ENCODE results near the gene PIGO. TPM values are rescaled to one million over a fixed set of nuclear protein-coding genes. Genes with fewer than 3 reads are reported as not detected.

Gene PIGO
- total RNA-seq, 2 experiments from 2014 or later: 22.8 to 23.7 TPM

DNA sequence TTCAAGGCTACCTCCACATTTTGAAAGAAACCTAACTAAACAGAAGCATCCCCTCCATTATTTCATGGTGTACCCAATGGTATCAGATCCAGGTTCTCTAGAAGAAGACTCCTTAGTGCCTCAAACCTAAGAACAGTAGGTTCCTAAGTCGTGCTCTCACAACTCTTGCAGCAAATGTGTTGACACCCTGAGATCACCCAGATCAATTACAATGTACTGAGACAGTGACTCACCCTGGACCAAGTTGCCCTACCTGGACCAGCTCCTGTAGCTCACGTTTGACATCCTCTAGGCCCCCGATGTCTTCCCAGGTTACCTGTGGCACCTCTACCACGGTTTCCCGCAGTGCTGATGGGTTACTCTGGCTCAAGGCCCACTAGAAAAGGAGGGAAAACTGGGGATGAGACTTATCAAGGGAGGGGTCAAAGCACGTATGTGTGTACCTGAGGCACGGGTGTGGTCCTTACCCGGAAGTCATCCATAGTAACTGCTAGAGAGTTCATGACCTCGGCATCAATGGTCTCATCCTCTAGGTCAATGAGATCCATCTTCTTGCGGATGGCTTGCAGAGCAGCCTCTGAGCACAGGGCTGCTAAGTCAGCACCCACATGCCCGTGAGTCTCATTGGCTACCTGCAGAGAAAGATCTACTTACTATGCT is 35.7 kb downstream of the PIGO start:
- Mint-ChIP-seq H3K4me1 (ENCODE audit: low read depth) (peaks cover 2% of the 10 kb centered on the region), H3K27ac (no peak overlapping the region), H3K27me3 (ENCODE audit: low read depth) (no peaks in the 10 kb centered on the region), H3K9me3 (no peaks in the 10 kb centered on the region), H3K36me3 (ENCODE audit: low read depth) (peaks cover 81% of the 10 kb centered on the region), H3K4me3 (no peak overlapping the region)
- DNase-seq: no peak
- CTCF ChIA-PET: interaction anchor here (0.7 to 2.9 kb wide), 3 partner anchors 10 to 161 kb away, joined by 6 to 9 read pairs (median 9); no protein-coding TSS in a partner anchor
- intact Hi-C loops (cut with micrococcal nuclease): no loop called here

DNA sequence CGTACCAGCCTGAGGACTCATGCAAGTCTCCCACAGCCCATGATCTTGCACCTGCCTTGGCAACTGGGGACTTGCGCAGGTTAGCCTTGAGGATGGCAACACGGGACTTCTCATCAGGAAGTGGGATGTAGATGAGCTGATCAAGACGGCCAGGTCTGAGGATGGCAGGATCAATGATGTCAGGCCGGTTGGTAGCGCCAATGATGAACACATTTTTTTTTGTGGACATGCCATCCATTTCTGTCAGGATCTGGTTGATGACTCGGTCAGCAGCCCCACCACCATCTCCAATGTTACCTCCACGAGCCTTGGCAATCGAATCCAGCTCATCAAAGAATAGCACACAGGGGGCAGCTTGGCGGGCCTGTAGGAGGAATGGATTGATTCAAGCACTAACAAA is 37.0 kb downstream of the PIGO start:
- Mint-ChIP-seq H3K4me3 (no peak overlapping the region), H3K27ac (no peak overlapping the region), H3K9me3 (no peaks in the 10 kb centered on the region), H3K36me3 (ENCODE audit: low read depth) (peaks cover 83% of the 10 kb centered on the region), H3K4me1 (ENCODE audit: low read depth) (no peaks in the 10 kb centered on the region), H3K27me3 (ENCODE audit: low read depth) (no peaks in the 10 kb centered on the region)
- no peak for DNase-seq
- intact Hi-C loops (cut with micrococcal nuclease): no loop called here
- CTCF ChIA-PET: no interaction called here

DNA sequence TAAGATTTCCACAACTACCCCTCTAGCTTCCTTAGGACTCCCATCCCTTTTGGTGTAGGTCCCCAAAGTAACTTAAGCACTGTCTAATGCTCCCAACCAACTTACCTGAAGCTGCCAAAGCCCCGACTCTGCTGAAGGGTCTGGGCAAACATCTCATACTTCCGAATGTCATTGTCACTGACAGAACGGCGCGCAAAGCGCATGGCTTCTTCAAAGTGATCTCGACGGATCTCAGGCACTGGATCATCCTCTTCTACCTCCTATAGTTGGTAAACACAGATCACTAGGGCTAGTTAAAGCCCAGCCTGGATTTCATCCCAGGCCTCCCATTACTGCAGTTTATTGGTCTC is 39.1 kb downstream of the PIGO start:
- Mint-ChIP-seq H3K4me3 (no peak overlapping the region), H3K4me1 (ENCODE audit: low read depth) (no peaks in the 10 kb centered on the region), H3K27me3 (ENCODE audit: low read depth) (no peaks in the 10 kb centered on the region), H3K36me3 (ENCODE audit: low read depth) (peaks cover 75% of the 10 kb centered on the region), H3K9me3 (no peaks in the 10 kb centered on the region), H3K27ac (no peak overlapping the region)
- intact Hi-C loops (cut with micrococcal nuclease): no loop called here
- CTCF ChIA-PET: interaction anchor here (1.5 to 1.6 kb wide), 2 partner anchors 159 to 297 kb away, joined by 3 to 5 read pairs; no protein-coding TSS in a partner anchor
- DNase-seq: no peak

DNA sequence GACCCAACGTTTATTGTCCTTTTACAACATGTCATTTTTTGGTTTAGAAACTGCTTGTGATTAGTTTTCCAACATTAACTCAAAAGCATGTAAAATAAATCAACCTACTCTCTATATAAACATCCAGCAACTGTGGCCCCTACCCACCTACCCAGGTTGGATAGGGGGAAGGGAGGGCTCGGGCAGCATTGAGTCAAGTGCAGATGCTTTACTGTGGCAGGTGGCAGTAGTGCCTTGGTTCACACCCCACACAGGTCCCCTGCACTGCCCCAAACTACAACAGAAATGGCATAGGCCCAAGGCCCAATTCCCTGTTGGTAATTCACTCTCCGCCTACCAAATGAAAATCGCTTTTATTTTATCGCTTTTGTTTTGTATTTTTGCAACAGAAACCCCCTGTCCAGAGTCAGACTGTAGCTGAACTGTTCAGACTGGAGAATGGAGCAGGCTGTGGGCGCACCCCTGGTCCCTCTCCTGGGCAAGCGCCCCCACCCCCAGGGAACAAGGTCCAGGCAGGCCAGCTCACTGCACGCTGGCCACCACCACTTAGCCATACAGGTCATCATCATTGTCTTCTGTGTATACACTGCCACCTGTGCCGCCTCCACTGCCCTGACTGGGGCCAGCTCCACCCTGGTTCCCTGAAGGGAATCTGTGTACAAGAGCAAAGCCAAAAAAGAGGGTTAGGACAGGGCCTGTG is 39.7 kb downstream of the PIGO start:
- CTCF ChIA-PET: interaction anchor here (1.5 to 1.6 kb wide), 2 partner anchors 158 to 296 kb away, joined by 3 to 5 read pairs; no protein-coding TSS in a partner anchor
- peaks cover 72% of the 10 kb centered on the region for H3K36me3 Mint-ChIP-seq (ENCODE audit: low read depth)

DNA sequence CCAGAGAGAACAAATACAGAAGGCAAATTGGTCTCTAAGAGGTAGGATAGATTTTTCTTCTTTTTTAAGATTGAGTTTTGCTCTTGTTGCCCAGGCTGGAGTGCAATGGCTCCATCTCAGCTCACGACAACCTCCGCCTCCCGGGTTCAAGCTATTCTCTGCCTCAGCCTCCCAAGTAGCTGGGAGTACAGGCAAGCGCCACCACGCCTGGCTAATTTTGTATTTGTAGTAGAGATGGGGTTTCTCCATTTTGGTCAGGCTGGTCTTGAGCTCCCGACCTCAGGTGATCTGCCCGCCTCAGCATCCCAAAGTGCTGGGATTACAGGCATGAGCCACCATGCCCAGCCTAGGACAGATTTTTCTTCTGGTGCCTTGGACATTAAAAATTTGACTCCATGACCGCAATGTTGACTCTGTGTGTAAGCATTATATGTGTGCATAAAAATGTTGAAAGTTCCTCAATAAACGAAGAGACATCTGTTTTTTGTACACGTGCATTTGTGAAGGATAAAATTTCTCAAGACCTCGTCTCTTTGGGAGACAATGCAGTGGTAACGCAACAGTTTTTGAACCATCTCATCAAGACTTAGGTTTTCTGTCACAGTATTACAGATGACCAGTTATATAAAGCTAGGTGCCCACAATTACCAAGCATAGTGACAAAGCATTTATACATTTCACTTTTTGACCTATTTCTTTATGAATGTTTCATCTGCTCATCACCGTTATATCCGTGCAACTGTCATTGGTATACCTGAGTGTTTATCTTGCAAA is 41.3 kb downstream of the PIGO start:
- no peak for DNase-seq
- H3K27ac Mint-ChIP-seq: no peak overlapping the region
- H3K36me3 Mint-ChIP-seq (ENCODE audit: low read depth): peaks cover 60% of the 10 kb centered on the region
- intact Hi-C loops (cut with micrococcal nuclease): loop anchor here (5.0 kb wide), 2 partner anchors 68 to 293 kb away; partner anchors contain the start of gene DNAJB5
- no peaks in the 10 kb centered on the region for H3K27me3 Mint-ChIP-seq (ENCODE audit: low read depth)
- no peaks in the 10 kb centered on the region for H3K9me3 Mint-ChIP-seq
- no peaks in the 10 kb centered on the region for H3K4me1 Mint-ChIP-seq (ENCODE audit: low read depth)
- no peak overlapping the region for H3K4me3 Mint-ChIP-seq
- CTCF ChIA-PET: no interaction called here

More for the DNA sequence above, 39.7 kb downstream of the PIGO start:
- Mint-ChIP-seq H3K4me1 (ENCODE audit: low read depth) (no peaks in the 10 kb centered on the region), H3K4me3 (no peak overlapping the region), H3K27ac (no peak overlapping the region), H3K27me3 (ENCODE audit: low read depth) (no peaks in the 10 kb centered on the region), H3K9me3 (no peaks in the 10 kb centered on the region)
- intact Hi-C loops (cut with micrococcal nuclease): no loop called here
- DNase-seq: no peak

DNA sequence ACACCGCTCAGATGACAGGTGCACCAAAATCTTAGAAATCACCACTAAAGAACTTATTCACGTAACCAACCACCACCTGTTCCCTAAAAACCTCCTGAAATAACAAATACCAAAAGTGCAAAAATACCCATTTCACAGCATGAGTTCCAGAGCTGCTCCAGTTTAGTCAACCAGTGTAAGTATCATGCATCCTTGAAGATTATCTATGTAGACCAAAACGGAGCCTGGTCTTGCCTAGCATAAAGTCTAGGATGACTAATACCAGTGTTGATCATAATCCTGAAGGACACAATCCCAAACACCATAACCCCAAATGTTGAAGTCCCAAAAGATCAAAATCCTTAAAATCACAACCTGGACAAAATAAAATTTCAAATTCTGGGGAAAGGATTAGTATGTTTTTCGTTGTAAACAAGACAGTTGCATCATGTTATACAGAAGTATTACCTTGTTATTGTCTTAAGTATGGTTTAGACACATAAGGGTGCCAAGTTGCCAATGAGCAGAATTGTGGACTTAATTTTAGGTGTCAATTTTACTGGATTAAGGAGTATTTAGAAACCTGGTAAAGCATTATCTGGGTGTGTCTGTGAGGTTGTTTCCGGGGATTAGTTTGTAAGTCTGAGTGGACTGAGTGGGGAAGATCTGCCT is 42.1 kb downstream of the PIGO start:
- CTCF ChIA-PET: no interaction called here
- Mint-ChIP-seq H3K4me1 (ENCODE audit: low read depth) (no peaks in the 10 kb centered on the region), H3K27me3 (ENCODE audit: low read depth) (no peaks in the 10 kb centered on the region), H3K27ac (no peak overlapping the region), H3K36me3 (ENCODE audit: low read depth) (peaks cover 55% of the 10 kb centered on the region), H3K9me3 (no peaks in the 10 kb centered on the region), H3K4me3 (no peak overlapping the region)
- no peak for DNase-seq
- intact Hi-C loops (cut with micrococcal nuclease): loop anchor here (5.0 kb wide), 2 partner anchors 67 to 292 kb away; partner anchors contain the start of gene DNAJB5

DNA sequence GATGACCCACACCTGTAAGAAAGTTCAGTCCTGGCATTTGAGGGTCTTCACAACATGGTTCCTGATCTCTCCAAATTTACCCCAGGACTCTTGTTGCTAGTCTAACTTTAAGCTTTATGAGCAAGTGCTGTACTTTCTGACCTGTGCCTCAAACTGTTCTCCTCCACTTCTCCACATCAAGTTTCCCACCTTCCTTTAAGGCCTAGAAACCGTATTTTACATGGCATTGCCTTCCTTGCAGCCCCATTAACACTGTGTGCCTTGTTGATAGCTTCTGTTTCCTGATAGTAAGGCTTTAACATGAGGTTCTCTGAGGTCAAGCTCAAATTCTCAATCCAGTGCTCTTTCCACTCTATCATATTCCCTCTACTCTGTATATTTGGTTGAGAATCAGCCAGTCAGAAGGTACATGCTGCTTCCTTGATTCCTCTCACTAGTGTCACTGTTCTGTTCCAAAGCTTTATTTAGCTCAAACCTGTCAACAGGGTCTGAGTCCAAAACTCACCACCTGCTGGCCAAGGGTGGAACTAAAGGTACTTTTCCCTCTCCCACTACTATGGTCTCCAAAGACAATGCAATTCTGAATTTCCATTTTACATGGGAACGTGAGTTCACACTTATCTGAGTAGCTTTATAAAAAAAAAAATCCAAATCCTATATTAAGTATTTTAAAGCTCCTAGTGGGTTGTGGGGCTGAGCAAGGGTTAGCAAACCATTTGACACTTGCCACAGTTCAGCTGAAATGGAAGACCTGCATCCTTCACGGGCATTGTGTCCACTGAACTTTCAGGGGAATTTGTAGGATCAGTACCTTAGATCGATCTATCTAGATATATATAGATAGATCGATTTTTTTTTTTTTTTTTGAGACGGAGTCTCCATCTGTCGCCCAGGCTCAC is 45.1 kb downstream of the PIGO start:
- Mint-ChIP-seq H3K27ac (no peak overlapping the region), H3K36me3 (ENCODE audit: low read depth) (peaks cover 37% of the 10 kb centered on the region), H3K9me3 (no peaks in the 10 kb centered on the region), H3K4me3 (no peak overlapping the region), H3K27me3 (ENCODE audit: low read depth) (no peaks in the 10 kb centered on the region), H3K4me1 (ENCODE audit: low read depth) (no peaks in the 10 kb centered on the region)
- peak; percentile 71 for DNase-seq
- intact Hi-C loops (cut with micrococcal nuclease): loop anchor here (1.0 to 5.0 kb wide), 4 partner anchors 50 to 289 kb away; partner anchors contain the start of gene DNAJB5
- CTCF ChIA-PET: interaction anchor here (0.6 to 3.4 kb wide), 32 partner anchors 9 to 663 kb away, joined by 3 to 65 read pairs (median 5); partner anchors contain the start of genes FANCG and VCP

DNA sequence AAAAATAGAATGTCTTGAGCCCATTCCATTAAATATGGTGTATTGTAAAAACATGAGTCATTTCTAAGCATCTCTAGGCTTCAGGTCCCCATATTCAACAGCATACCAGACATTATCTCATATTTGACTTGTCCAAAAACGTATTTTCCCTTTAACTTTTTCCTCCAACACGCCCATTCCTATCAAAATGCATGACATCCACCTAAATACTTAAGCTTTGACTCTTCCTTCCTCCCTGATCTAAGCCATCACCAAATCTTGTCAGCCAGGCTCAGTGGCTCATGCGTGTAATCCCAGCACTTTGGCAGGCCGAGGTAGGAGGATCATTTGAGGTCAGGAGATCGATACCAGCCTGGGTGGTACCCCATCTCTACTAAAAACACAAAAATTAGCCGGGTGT is 47.9 kb downstream of the PIGO start:
- H3K4me1 Mint-ChIP-seq (ENCODE audit: low read depth): no peaks in the 10 kb centered on the region
- peaks cover 22% of the 10 kb centered on the region for H3K36me3 Mint-ChIP-seq (ENCODE audit: low read depth)
- H3K4me3 Mint-ChIP-seq: no peak overlapping the region
- CTCF ChIA-PET: no interaction called here
- H3K27ac Mint-ChIP-seq: no peak overlapping the region
- DNase-seq: no peak
- H3K9me3 Mint-ChIP-seq: no peaks in the 10 kb centered on the region
- intact Hi-C loops (cut with micrococcal nuclease): no loop called here
- H3K27me3 Mint-ChIP-seq (ENCODE audit: low read depth): no peaks in the 10 kb centered on the region

DNA sequence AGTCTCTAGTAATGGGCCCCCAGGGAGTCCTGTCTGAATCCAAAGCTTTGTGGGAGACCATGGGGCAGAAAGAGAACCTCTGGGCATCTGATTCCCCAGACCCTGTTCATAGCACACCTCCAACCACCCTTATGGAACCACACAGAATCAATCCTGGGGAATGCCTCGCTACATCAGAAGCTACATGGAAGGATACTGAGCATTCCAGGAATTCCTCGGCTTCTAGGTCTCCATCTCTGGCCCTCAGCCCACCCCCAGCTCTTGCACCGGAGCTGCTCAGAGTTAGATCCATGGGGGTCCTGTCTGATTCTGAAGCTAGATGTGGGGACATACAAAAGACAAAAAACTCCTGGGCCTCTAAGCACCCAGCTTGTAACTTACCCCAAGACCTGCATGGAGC is 52.3 kb downstream of the PIGO start:
- Mint-ChIP-seq H3K27me3 (ENCODE audit: low read depth) (no peaks in the 10 kb centered on the region), H3K4me3 (no peak overlapping the region), H3K9me3 (no peaks in the 10 kb centered on the region), H3K4me1 (ENCODE audit: low read depth) (no peaks in the 10 kb centered on the region), H3K36me3 (ENCODE audit: low read depth) (peaks cover 11% of the 10 kb centered on the region), H3K27ac (no peak overlapping the region)
- intact Hi-C loops (cut with micrococcal nuclease): no loop called here
- CTCF ChIA-PET: interaction anchor here (0.6 to 1.2 kb wide), 4 partner anchors 16 to 145 kb away, joined by 3 to 4 read pairs (median 4); no protein-coding TSS in a partner anchor
- DNase-seq: no peak

DNA sequence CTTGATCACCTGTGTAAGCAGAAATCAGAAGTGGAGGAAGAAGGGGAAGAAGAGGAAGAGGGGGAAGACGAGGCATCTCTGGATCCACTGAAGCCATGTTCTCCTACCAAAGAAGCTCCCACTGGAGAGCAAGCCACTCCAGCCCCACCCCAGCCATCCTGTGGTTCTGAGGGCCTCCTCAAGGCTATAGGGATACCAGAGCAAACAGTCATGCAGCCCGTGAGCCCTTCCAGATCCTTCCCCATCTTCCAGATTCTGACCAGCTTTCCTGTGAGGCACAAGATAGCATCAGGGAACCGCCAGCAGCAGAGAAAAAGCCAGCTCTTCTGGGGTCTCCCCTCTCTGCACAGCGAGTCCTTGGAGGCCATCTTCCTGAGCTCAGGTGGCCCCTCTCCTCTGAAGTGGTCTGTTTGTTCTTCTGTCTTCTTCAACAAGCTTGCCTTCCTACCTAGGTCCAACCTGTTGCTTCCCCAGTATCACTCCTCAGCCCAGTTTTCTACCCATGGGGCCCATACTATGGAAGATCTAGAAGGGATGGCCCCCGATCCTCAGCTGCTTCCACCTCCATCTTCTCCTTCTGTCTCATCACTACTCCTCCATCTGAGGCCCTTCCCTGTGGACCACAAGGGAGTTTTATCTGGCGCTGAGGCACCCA is 53.4 kb downstream of the PIGO start:
- H3K27me3 Mint-ChIP-seq (ENCODE audit: low read depth): no peaks in the 10 kb centered on the region
- intact Hi-C loops (cut with micrococcal nuclease): no loop called here
- H3K36me3 Mint-ChIP-seq (ENCODE audit: low read depth): peaks cover 4% of the 10 kb centered on the region
- no peaks in the 10 kb centered on the region for H3K9me3 Mint-ChIP-seq
- CTCF ChIA-PET: interaction anchor here (0.6 to 1.1 kb wide), 4 partner anchors 8 to 145 kb away, joined by 3 read pairs; no protein-coding TSS in a partner anchor
- H3K27ac Mint-ChIP-seq: no peak overlapping the region
- H3K4me3 Mint-ChIP-seq: no peak overlapping the region
- H3K4me1 Mint-ChIP-seq (ENCODE audit: low read depth): no peaks in the 10 kb centered on the region
- no peak for DNase-seq

All from activated naive CD4-positive, alpha-beta T cell treated with anti-CD3 and anti-CD28 coated beads for 36 hours (primary cell).